ENCODE results near the gene TGFBR3.

The TGFBR3 gene

DNA sequence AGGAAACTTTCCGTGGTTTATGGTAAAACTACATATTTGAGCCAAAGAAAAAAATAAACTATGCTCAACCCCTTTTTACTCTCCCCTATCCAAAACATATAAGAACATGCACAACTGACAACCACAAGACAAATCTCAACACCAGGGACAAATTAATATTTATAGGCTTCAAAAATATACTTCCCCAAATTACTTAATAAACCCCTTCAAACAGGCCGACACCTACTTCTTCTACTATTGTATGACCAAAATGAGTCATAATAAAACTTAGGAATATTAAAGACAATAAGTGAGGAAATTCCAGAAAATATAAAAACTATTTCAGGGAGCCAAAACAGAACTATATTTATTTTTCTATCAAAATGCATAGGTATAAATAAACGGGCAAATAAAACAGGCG is 71.5 kb downstream of the TGFBR3 start:
- Mint-ChIP-seq H3K27ac (no peak overlapping the region), H3K4me1 (ENCODE audit: low read depth) (peaks cover 36% of the 10 kb centered on the region), H3K4me3 (no peak overlapping the region), H3K9me3 (no peaks in the 10 kb centered on the region), H3K36me3 (ENCODE audit: low read depth) (peaks cover 6% of the 10 kb centered on the region), H3K27me3 (ENCODE audit: low read depth) (peaks cover 12% of the 10 kb centered on the region)

DNA sequence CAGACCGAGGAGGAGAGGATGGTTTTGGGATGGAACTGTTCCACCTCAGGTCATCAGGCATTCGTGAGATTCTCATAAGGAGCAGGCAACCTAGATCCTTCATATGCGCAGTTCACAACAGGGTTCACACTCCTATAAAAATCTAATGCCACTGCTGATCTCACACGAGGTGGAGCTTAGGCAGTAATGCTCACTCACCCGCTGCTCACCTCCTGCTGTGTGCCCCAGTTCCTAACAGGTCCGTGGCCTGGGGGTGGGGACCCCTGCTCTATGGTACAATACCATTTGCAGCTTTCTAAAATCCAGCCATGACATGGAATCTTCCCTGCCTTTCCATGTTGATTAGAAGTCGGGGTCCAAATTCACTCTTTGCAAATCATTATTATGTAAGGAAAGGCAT is 72.1 kb downstream of the TGFBR3 start:
- no peak overlapping the region for H3K4me3 Mint-ChIP-seq
- H3K9me3 Mint-ChIP-seq = no peaks in the 10 kb centered on the region
- no peak overlapping the region for H3K27ac Mint-ChIP-seq
- peaks cover 11% of the 10 kb centered on the region for H3K27me3 Mint-ChIP-seq (ENCODE audit: low read depth)
- H3K36me3 Mint-ChIP-seq (ENCODE audit: low read depth) = peaks cover 6% of the 10 kb centered on the region
- peaks cover 42% of the 10 kb centered on the region for H3K4me1 Mint-ChIP-seq (ENCODE audit: low read depth)

DNA sequence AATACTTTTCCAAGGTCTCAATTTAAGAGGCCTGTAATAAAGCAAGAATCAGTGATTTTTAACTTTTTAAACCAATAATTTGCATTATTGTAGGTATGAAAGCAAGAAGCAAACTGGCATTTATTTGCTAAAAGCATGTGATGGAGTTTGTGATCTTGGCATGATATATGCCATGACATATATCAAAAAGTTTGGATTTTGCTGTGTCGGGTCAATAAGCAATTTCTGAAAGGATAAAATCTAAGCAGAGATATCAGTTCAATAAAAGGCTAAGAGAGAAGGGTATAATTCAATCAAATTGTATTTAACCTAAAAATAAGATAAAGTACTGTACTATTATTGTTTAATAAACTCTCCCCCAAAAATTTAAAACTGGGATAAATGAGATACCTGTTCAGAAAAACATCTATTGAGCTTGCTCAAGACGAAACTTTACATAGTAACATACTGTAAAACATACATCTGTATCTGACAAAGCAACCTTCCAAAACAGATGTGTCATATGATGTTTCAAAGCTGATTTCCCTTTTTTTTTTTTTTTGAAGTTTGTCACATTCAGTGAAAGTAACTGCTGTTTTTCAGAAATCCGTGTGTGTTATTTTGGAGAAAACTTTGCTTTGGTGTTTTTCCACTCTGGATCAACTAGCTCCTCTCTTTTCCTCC is 74.5 kb downstream of the TGFBR3 start:
- Mint-ChIP-seq H3K4me3 (no peak overlapping the region), H3K36me3 (ENCODE audit: low read depth) (peaks cover 2% of the 10 kb centered on the region), H3K27ac (no peak overlapping the region), H3K27me3 (ENCODE audit: low read depth) (peaks cover 14% of the 10 kb centered on the region), H3K4me1 (ENCODE audit: low read depth) (peaks cover 38% of the 10 kb centered on the region), H3K9me3 (no peaks in the 10 kb centered on the region)

DNA sequence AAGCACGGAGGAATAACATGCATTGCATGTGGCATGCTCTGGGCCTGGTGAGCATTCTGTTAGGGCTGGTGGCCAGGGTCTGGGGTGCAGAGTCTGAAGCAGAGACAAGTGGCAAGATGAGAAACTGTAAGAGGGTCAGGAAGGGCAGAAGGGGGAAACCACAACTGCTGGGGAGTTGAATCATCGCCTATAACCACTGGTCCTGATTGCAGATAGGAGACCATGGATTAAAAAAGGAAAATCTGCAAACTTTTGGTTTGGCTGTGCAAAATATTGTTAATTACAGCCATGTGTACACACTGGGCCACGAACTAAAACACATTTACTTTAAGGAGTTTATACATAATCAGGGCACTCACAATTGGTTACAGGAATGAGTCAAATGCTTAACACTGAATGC is 76.6 kb downstream of the TGFBR3 start:
- Mint-ChIP-seq H3K4me1 (ENCODE audit: low read depth) (peaks cover 52% of the 10 kb centered on the region), H3K27ac (peak overlapping the region; percentile 5), H3K27me3 (ENCODE audit: low read depth) (peaks cover 14% of the 10 kb centered on the region), H3K4me3 (no peak overlapping the region), H3K36me3 (ENCODE audit: low read depth) (peaks cover 2% of the 10 kb centered on the region), H3K9me3 (no peaks in the 10 kb centered on the region)

DNA sequence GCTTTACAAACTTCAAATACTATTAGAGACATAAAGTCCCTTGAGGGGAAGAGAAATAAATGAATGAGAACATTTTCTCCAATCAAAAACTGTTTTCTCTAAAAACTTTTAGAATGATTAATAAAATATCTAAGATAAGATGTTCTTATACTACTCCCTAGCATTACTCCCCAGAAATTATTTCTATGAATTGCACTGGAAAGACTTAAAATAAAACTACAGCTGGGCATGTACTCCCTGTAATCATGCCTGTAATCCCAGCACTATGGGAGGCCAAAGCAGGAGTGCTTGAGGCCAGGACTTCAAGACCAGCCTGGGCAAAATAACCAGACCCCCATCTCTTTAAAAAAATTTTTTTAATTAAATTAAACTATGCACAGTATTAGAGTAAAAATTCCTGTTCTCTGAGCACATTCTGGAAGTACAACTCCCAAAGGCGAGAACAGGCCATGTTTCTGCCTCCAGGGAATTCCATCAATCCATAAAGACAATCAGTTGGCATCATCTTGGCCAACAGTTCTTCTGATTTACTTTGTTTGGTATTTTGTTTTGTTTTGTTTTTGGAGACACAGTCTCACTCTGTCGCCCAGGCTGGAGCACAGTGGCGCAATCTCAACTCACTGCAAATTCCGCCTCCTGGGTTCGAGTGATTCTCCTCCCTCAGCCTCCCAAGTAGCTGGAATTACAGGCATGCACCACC is 77.9 kb downstream of the TGFBR3 start:
- no peak overlapping the region for H3K4me3 Mint-ChIP-seq
- no peak overlapping the region for H3K27ac Mint-ChIP-seq
- H3K27me3 Mint-ChIP-seq (ENCODE audit: low read depth) = peaks cover 14% of the 10 kb centered on the region
- H3K4me1 Mint-ChIP-seq (ENCODE audit: low read depth) = peaks cover 60% of the 10 kb centered on the region
- H3K36me3 Mint-ChIP-seq (ENCODE audit: low read depth) = peaks cover 6% of the 10 kb centered on the region
- H3K9me3 Mint-ChIP-seq = no peaks in the 10 kb centered on the region

DNA sequence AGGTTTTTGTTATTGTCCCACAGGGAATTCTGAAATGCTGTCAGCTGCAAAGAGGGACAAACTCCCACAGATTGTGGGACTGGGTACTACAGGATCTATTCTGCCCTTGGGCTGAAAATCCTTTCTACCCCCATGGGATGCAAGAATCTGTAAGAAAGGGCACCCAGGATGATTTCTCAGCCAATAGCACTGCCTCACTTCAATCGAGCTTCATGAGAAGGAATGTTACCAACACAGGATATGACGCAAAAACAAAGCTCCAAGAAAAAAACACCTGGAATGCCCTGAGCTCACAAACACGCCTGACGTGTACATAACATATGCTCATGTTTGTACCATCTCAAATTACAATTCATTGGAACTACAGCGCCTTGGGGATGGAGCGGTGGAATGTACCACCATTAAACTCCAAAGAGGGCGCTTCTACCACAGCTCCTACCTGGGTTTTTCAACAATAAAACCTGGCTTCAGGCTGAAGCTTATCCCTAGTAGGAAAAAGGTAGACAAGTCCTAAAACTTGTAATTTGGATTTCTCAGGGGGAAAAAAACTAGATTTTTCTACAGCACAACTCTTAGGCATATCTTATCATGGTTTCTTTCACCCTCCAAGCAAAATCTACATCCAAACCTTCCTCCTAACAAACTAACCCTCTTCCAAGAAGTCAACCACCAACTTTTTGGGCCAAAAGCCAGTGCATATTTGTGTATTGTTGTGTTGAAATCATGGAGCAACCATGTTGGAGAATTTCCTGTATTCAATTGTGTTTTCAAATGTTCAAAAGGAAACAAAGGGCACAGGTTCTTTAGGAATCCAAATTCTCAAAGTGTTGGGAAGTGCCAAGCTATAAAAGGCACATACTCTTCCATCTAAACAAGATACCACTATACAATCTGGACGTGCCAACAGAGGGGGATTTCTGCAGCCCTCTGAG is 78.9 kb downstream of the TGFBR3 start:
- Mint-ChIP-seq H3K36me3 (ENCODE audit: low read depth) (peaks cover 11% of the 10 kb centered on the region), H3K4me3 (no peak overlapping the region), H3K27ac (no peak overlapping the region), H3K9me3 (no peaks in the 10 kb centered on the region), H3K4me1 (ENCODE audit: low read depth) (peaks cover 63% of the 10 kb centered on the region), H3K27me3 (ENCODE audit: low read depth) (peaks cover 17% of the 10 kb centered on the region)

DNA sequence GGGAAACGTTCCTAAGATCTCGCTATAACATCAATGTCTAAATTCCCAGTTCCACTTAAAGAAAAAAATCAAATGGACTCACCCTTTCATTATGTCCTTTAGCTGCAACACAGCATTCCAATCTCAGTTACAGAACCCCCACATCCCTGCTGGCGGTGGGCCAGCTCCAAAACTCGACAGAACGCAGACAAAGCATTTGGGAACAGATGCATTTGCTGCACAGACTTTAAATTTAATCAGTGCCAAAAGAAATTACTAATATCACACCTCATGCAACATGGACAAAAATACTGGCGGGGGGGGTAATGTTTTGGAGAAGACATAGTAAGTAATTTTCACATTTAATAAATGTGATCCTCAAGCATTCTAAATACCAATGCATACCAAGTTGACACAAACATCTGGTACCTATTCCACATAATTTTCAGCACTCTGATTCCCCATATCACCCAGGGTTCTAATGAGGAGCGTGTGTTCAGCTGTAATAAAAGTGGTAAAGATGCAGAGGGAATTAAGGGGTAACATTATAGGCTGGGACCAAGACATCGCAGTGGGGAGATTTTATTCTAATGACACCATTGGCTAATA is 79.7 kb downstream of the TGFBR3 start:
- H3K4me3 Mint-ChIP-seq = no peak overlapping the region
- H3K4me1 Mint-ChIP-seq (ENCODE audit: low read depth) = peaks cover 57% of the 10 kb centered on the region
- H3K36me3 Mint-ChIP-seq (ENCODE audit: low read depth) = peaks cover 14% of the 10 kb centered on the region
- H3K27me3 Mint-ChIP-seq (ENCODE audit: low read depth) = peaks cover 13% of the 10 kb centered on the region
- no peaks in the 10 kb centered on the region for H3K9me3 Mint-ChIP-seq
- no peak overlapping the region for H3K27ac Mint-ChIP-seq

DNA sequence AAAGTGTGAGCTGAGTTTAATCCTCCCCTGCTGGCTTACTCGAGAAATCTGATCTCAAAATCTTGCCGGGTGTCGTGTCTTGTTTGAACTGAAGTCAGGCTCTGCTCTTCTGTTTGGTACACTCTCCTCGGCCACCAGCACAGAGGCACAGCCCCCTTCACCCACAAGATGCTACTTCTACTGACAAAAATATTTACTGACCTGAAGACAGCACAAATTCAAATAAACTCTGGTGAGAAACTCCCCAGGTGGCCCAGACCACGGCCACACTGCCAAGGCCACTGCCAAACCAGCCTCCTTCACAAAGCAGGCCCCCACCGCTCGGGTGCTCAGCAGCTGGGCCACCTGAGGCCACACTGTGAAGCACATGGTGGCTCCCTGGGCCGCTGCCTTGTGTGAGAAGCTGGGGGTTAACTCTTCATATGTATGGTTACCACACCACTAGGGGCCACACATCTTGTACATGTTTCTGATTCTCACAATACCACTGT is 80.6 kb downstream of the TGFBR3 start:
- Mint-ChIP-seq H3K4me1 (ENCODE audit: low read depth) (peaks cover 51% of the 10 kb centered on the region), H3K27ac (peak overlapping the region; percentile 93), H3K36me3 (ENCODE audit: low read depth) (peaks cover 17% of the 10 kb centered on the region)

DNA sequence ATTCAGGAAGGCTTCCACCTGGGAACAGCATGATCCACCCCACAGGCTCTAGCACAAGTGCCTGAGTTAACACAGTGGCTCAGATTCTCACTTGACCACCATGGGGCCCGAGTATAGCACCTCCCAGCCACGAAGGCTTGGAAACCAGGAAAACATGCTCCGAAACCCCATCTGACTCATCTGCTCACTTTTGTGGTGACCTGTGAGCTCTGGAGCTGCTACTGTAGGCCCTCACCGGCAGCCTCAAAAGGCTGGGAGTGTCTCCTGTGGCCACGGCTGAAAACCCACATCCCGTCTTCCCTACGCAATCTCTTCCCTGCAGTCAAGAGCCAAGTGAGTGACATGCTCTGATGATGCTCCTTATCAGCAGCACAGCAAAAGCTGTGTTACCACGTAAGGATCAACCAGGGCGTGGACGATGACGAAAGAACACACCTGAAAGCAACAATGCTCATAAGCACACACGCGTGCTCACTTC is 81.4 kb downstream of the TGFBR3 start:
- H3K4me1 Mint-ChIP-seq (ENCODE audit: low read depth) = peaks cover 51% of the 10 kb centered on the region
- no peaks in the 10 kb centered on the region for H3K9me3 Mint-ChIP-seq
- peaks cover 17% of the 10 kb centered on the region for H3K36me3 Mint-ChIP-seq (ENCODE audit: low read depth)
- peak overlapping the region; percentile 93 for H3K27ac Mint-ChIP-seq
- peak overlapping the region; percentile 78 for H3K4me3 Mint-ChIP-seq
- H3K27me3 Mint-ChIP-seq (ENCODE audit: low read depth) = peaks cover 10% of the 10 kb centered on the region

More for the DNA sequence above, 80.6 kb downstream of the TGFBR3 start:
- Mint-ChIP-seq H3K27me3 (ENCODE audit: low read depth) (peaks cover 11% of the 10 kb centered on the region), H3K4me3 (no peak overlapping the region), H3K9me3 (no peaks in the 10 kb centered on the region)

DNA sequence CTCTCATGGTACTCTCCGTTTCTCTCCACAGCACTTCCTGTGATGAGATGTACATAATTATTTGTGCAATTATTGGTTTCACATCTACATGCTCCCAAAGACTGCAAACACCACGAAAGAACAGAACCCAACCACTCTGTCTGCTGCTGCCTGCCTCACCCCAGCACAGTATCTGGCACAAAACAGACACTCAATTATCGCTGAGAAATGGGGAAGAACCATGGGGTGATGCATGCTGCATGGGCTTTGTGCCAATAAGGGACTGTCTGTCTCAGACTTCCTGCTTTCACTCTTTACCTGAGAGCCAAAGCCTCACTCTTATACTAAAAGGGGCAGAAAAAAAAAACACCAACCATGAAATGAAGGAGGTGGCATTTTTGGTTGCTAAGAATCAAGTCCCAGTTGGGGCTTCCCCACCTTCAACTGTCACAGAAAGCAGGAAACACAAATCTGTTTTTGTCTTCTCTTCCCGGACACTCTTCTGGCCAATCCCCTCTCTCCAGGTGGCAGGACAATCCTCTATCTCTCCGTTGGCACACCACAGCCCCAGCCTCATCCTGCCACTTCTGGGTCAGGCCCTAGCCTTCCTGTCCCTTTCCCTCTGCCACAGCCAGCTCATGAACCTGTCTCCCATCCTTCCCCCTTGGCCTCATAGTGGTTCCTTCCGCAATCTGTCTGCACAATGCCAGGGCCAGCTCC is 82.0 kb downstream of the TGFBR3 start:
- peaks cover 50% of the 10 kb centered on the region for H3K4me1 Mint-ChIP-seq (ENCODE audit: low read depth)
- H3K27me3 Mint-ChIP-seq (ENCODE audit: low read depth) = peaks cover 10% of the 10 kb centered on the region
- peak overlapping the region; percentile 93 for H3K27ac Mint-ChIP-seq
- peak overlapping the region; percentile 78 for H3K4me3 Mint-ChIP-seq
- H3K36me3 Mint-ChIP-seq (ENCODE audit: low read depth) = peaks cover 17% of the 10 kb centered on the region
- no peaks in the 10 kb centered on the region for H3K9me3 Mint-ChIP-seq

DNA sequence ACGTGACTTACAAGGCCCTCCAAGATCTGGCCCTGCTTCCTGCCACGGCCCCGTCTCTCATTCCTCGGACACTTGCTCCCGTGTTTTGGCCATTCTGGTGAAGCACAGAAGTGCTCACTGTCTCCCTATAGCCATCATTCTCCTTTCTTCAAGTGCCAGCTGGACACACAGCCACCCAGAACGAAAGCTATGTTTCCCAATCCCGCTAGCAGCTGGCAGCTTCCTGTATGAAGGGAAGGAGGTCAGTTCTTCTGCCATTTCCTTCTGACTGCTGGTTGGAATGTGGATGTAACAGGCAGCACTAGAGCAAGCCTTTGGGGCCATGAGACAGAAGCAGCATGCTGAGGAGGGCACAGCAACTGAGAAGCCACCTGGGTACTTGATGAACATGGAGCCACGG is 82.8 kb downstream of the TGFBR3 start:
- Mint-ChIP-seq H3K4me1 (ENCODE audit: low read depth) (peaks cover 55% of the 10 kb centered on the region), H3K36me3 (ENCODE audit: low read depth) (peaks cover 19% of the 10 kb centered on the region), H3K27me3 (ENCODE audit: low read depth) (peaks cover 15% of the 10 kb centered on the region), H3K4me3 (peak overlapping the region; percentile 28), H3K27ac (peak overlapping the region; percentile 93), H3K9me3 (no peaks in the 10 kb centered on the region)

DNA sequence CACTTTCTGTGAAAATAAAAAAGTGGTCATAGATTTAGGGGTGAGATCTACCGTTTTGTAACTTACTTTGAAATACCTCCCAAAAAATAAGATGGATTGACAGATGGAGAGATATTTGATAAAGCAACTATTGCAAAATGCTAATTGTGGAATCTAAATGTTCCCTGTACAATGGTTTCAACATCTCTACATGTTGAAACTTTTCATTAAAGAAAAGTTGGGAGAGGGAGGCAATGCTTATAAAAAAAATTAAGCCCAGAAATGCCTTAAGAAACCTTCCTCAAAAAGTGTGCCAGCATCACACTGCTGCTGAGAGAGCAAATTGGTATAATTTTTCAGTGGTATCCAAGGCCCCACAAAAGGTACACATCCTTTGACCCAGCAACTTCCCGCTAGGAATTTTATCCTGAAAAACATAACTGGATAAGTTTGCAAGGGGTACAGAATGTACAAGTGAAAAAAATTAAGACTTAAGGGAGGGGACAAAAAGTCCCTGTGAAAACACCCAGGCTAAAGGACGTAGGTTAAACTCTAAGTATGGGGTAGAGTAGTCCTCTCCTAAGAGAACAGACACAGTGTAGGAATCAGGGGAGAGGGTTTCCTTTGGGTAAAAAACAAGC is 84.3 kb downstream of the TGFBR3 start:
- Mint-ChIP-seq H3K36me3 (ENCODE audit: low read depth) (peaks cover 21% of the 10 kb centered on the region), H3K9me3 (no peaks in the 10 kb centered on the region), H3K27ac (peak overlapping the region; percentile 11), H3K27me3 (ENCODE audit: low read depth) (peaks cover 12% of the 10 kb centered on the region), H3K4me1 (ENCODE audit: low read depth) (peaks cover 51% of the 10 kb centered on the region), H3K4me3 (no peak overlapping the region)

DNA sequence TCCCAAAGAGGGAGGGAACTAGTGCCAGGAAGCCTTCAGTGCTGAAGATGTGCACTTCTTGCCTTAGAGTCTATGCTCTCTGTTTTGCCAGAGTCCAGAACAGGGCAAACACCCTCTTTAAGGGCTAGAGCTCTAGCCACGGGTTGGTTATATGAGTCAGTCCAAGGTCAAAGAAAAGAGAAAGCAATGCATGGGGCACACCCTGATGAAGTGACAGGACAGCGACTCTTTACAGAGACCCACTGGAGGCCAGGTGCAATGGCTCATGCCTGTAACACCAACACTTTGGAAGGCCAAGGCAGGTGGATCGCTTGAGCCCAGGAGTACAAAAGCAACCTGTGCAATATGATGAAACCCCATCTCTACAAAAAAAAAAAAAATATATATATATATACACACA is 86.1 kb downstream of the TGFBR3 start:
- Mint-ChIP-seq H3K36me3 (ENCODE audit: low read depth) (peaks cover 30% of the 10 kb centered on the region), H3K4me1 (ENCODE audit: low read depth) (peaks cover 39% of the 10 kb centered on the region), H3K4me3 (no peak overlapping the region), H3K27ac (no peak overlapping the region), H3K27me3 (ENCODE audit: low read depth) (peaks cover 12% of the 10 kb centered on the region), H3K9me3 (no peaks in the 10 kb centered on the region)

Data from T-helper 1 cell treated with Interleukin-12 subunit alpha and Interleukin-12 subunit beta and Interleukin-4 antibody, amounts not matched to agents 30 μg/mL and 1 μg/mL, for 36 hours (primary cell).